Muscle layer of duodenum (tissue), 2 donors: Measurements from ENCODE around the gene OTUB1.
"Not testable (repeated sequence)": the region's sequence is repeated elsewhere in the genome, so short reads cannot be mapped to it uniquely, and the experiment has no call there.

Source experiments
- H3K27ac ChIP-seq: one replicate; pipeline ENCODE4 v1.7.0; 2013; ENCODE audit warnings: mild to moderate bottlenecking, low read length
- H3K27me3 ChIP-seq: one replicate; pipeline ENCODE4 v1.7.0; 2013; ENCODE audit warnings: low read depth, mild to moderate bottlenecking, control low read depth, low read length
- H3K36me3 ChIP-seq, 2 donors: one replicate each; pipeline ENCODE4 v1.7.0; 2013; ENCODE audit warnings: low read length in 2 of 2, control low read depth in 1 of 2, mild to moderate bottlenecking in 1 of 2; ENCODE audit not compliant: insufficient read depth in 2 of 2, control insufficient read depth in 1 of 2
- H3K4me1 ChIP-seq, 2 donors: one replicate each; pipeline ENCODE4 v1.7.0; 2013; ENCODE audit warnings: low read length in 2 of 2, mild to moderate bottlenecking in 2 of 2, control low read depth in 1 of 2, moderate library complexity in 1 of 2; ENCODE audit not compliant: insufficient read depth in 2 of 2, control insufficient read depth in 1 of 2
- H3K4me3 ChIP-seq, 2 donors: one replicate each; pipeline ENCODE4 v1.7.0; 2013; ENCODE audit warnings: low read length in 2 of 2, low read depth in 1 of 2, mild to moderate bottlenecking in 1 of 2
- H3K9me3 ChIP-seq, 2 donors: one replicate each; pipeline ENCODE4 v1.7.0; 2013; ENCODE audit warnings: low read length in 2 of 2, control low read depth in 1 of 2, mild to moderate bottlenecking in 1 of 2; ENCODE audit not compliant: control insufficient read depth in 1 of 2
- donor health status: healthy.

The OTUB1 gene

GRCh38 chr11:64039012-64039665 is 52.9 kb downstream of the OTUB1 start:
- H3K27ac ChIP-seq = no peak overlapping the region
- H3K36me3 ChIP-seq = no peaks in the 10 kb centered on the region
- peaks cover 12% of the 10 kb centered on the region for H3K27me3 ChIP-seq
- no peak overlapping the region for H3K4me3 ChIP-seq
- no peaks in the 10 kb centered on the region for H3K9me3 ChIP-seq
- H3K4me1 ChIP-seq = peaks cover 0 to 23% of the 10 kb centered on the region in 2 donors

- H3K27me3 ChIP-seq = peaks cover 3% of the 10 kb centered on the region
- H3K36me3 ChIP-seq = no peaks in the 10 kb centered on the region
- H3K9me3 ChIP-seq = no peaks in the 10 kb centered on the region
- no peak overlapping the region for H3K4me3 ChIP-seq
- peaks cover 0 to 21% of the 10 kb centered on the region in 2 donors for H3K4me1 ChIP-seq
- H3K27ac ChIP-seq = no peak overlapping the region
Observed at GRCh38 chr11:64040684-64041322, 54.6 kb downstream of the OTUB1 start.

- H3K9me3 ChIP-seq = no peaks in the 10 kb centered on the region
- peaks cover 0 to 12% of the 10 kb centered on the region in 2 donors for H3K4me1 ChIP-seq
- H3K4me3 ChIP-seq = no peak overlapping the region
- H3K36me3 ChIP-seq = no peaks in the 10 kb centered on the region
- no peak overlapping the region for H3K27ac ChIP-seq
- H3K27me3 ChIP-seq = peaks cover 2% of the 10 kb centered on the region
Observed at GRCh38 chr11:64041846-64042245, 55.6 kb downstream of the OTUB1 start.

- Histone ChIP-seq H3K27me3 (no peaks in the 10 kb centered on the region), H3K27ac (no peak overlapping the region), H3K9me3 (no peaks in the 10 kb centered on the region), H3K36me3 (no peaks in the 10 kb centered on the region), H3K4me1 (peaks cover 0 to 9% of the 10 kb centered on the region in 2 donors), H3K4me3 (no peak overlapping the region)
Observed at GRCh38 chr11:64042301-64042700, 56.1 kb downstream of the OTUB1 start.

GRCh38 chr11:64043545-64043944 is 57.3 kb downstream of the OTUB1 start:
- Histone ChIP-seq H3K27ac (no peak overlapping the region), H3K4me1 (peaks cover 0 to 9% of the 10 kb centered on the region in 2 donors), H3K36me3 (no peaks in the 10 kb centered on the region)

GRCh38 chr11:64044730-64045393 is 58.6 kb downstream of the OTUB1 start:
- no peak overlapping the region for H3K27ac ChIP-seq

More at GRCh38 chr11:64043545-64043944, 57.3 kb downstream of the OTUB1 start:
- H3K27me3 ChIP-seq = no peaks in the 10 kb centered on the region
- no peaks in the 10 kb centered on the region for H3K9me3 ChIP-seq
- no peak overlapping the region for H3K4me3 ChIP-seq

GRCh38 chr11:64045700-64046099 is 59.5 kb downstream of the OTUB1 start:
- no peaks in the 10 kb centered on the region for H3K36me3 ChIP-seq
- no peak overlapping the region for H3K27ac ChIP-seq
- no peak overlapping the region for H3K4me3 ChIP-seq
- H3K27me3 ChIP-seq = no peaks in the 10 kb centered on the region
- H3K9me3 ChIP-seq = no peaks in the 10 kb centered on the region
- peaks cover 0 to 9% of the 10 kb centered on the region in 2 donors for H3K4me1 ChIP-seq

More at GRCh38 chr11:64044730-64045393, 58.6 kb downstream of the OTUB1 start:
- no peak overlapping the region for H3K4me3 ChIP-seq
- no peaks in the 10 kb centered on the region for H3K9me3 ChIP-seq
- no peaks in the 10 kb centered on the region for H3K36me3 ChIP-seq
- H3K27me3 ChIP-seq = no peaks in the 10 kb centered on the region
- peaks cover 0 to 9% of the 10 kb centered on the region in 2 donors for H3K4me1 ChIP-seq

GRCh38 chr11:64047373-64047772 is 61.1 kb downstream of the OTUB1 start:
- H3K4me1 ChIP-seq = not testable (repeated sequence)

More at GRCh38 chr11:64047373-64047772, 61.1 kb downstream of the OTUB1 start:
- not testable (repeated sequence) for H3K27me3 ChIP-seq, H3K36me3 ChIP-seq, H3K27ac ChIP-seq, H3K9me3 ChIP-seq, H3K4me3 ChIP-seq
